ENCODE measurements around the gene ALOX15B. TPM values are rescaled to one million over a fixed set of nuclear protein-coding genes. Genes with fewer than 3 reads are reported as not detected.
A peak's percentile ranks its signal among the peaks of the same experiment; 100 is the strongest.

Gene ALOX15B
- total and polyA plus RNA-seq, 2 of the 13 experiments (the other 11 are each of a cell fraction or from before 2014, with no cell fraction given): not detected

DNA sequence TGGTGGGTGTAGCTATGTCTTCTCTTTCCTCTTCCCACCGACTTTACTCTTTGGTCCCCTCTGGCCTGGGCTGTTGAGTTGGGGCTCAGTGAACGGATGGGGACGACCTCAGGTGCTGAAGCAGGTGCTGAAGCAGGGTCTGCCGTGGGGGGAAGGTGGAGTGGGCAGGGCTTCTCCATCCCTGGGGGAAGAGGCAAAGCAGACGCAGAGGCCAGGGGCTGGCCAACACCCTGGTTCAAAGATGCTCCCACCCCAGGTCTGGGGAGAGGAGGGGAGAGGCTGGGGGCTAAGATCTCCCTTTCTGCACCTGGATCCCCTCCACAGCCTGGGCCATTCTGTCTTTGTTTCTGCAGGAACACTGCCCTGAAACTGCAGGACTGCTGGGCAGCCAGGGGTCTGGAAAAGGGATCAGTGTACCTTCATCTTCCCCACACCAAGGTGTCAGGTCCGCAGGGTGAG lies 25.7 kb downstream of the ALOX15B start (continued):
- TF ChIP-seq ASH2L (IDR thresholded peaks at IDR 0.05; ENCODE audit: insufficient read length, low read depth, low read length): no peak
- TF ChIP-seq ZNF572 (CRISPR knock-in tag; IDR thresholded peaks at IDR 0.05): no peak
- TF ChIP-seq ZNF782 (CRISPR knock-in tag; IDR thresholded peaks at IDR 0.05; ENCODE audit: borderline replicate concordance): no peak
- TF ChIP-seq, protein P1, sequence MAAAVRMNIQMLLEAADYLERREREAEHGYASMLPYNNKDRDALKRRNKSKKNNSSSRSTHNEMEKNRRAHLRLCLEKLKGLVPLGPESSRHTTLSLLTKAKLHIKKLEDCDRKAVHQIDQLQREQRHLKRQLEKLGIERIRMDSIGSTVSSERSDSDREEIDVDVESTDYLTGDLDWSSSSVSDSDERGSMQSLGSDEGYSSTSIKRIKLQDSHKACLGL (CRISPR knock-in tag; IDR thresholded peaks at IDR 0.05): no peak
- TF ChIP-seq, protein P2, sequence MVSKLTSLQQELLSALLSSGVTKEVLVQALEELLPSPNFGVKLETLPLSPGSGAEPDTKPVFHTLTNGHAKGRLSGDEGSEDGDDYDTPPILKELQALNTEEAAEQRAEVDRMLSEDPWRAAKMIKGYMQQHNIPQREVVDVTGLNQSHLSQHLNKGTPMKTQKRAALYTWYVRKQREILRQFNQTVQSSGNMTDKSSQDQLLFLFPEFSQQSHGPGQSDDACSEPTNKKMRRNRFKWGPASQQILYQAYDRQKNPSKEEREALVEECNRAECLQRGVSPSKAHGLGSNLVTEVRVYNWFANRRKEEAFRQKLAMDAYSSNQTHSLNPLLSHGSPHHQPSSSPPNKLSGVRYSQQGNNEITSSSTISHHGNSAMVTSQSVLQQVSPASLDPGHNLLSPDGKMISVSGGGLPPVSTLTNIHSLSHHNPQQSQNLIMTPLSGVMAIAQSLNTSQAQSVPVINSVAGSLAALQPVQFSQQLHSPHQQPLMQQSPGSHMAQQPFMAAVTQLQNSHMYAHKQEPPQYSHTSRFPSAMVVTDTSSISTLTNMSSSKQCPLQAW (CRISPR knock-in tag; IDR thresholded peaks at IDR 0.05): no peak
- TF ChIP-seq LCORL (IDR thresholded peaks at IDR 0.05): no peak
- 0 out of 2 replicates have a peak, but pooled peaks have one; percentile 20 for TF ChIP-seq LCORL (CRISPR knock-in tag; IDR thresholded peaks at IDR 0.05)
- no peak for TF ChIP-seq ZNF557 (CRISPR knock-in tag; IDR thresholded peaks at IDR 0.05)
- TF ChIP-seq NR2F6 (IDR thresholded peaks at IDR 0.05): no peak
- no peak for TF ChIP-seq NR2F6 (CRISPR knock-in tag; IDR thresholded peaks at IDR 0.05)
- TF ChIP-seq MXD4 (CRISPR knock-in tag; IDR thresholded peaks at IDR 0.05): no peak
- no peak for TF ChIP-seq AGO1 (IDR thresholded peaks at IDR 0.05; ENCODE audit: low read depth, low read length, poor library complexity, severe bottlenecking)
- no peak for TF ChIP-seq NFE2L2 (IDR thresholded peaks at IDR 0.05; ENCODE audit: low read length)
- peak; percentile 75 for TF ChIP-seq RBM22 (optimal IDR thresholded peaks at IDR 0.05; ENCODE audit: low read length)
- no peak for TF ChIP-seq FOXA3 (CRISPR knock-in tag; IDR thresholded peaks at IDR 0.05)
- TF ChIP-seq, protein P3, sequence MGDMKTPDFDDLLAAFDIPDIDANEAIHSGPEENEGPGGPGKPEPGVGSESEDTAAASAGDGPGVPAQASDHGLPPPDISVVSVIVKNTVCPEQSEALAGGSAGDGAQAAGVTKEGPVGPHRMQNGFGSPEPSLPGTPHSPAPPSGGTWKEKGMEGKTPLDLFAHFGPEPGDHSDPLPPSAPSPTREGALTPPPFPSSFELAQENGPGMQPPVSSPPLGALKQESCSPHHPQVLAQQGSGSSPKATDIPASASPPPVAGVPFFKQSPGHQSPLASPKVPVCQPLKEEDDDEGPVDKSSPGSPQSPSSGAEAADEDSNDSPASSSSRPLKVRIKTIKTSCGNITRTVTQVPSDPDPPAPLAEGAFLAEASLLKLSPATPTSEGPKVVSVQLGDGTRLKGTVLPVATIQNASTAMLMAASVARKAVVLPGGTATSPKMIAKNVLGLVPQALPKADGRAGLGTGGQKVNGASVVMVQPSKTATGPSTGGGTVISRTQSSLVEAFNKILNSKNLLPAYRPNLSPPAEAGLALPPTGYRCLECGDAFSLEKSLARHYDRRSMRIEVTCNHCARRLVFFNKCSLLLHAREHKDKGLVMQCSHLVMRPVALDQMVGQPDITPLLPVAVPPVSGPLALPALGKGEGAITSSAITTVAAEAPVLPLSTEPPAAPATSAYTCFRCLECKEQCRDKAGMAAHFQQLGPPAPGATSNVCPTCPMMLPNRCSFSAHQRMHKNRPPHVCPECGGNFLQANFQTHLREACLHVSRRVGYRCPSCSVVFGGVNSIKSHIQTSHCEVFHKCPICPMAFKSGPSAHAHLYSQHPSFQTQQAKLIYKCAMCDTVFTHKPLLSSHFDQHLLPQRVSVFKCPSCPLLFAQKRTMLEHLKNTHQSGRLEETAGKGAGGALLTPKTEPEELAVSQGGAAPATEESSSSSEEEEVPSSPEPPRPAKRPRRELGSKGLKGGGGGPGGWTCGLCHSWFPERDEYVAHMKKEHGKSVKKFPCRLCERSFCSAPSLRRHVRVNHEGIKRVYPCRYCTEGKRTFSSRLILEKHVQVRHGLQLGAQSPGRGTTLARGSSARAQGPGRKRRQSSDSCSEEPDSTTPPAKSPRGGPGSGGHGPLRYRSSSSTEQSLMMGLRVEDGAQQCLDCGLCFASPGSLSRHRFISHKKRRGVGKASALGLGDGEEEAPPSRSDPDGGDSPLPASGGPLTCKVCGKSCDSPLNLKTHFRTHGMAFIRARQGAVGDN (CRISPR knock-in tag; IDR thresholded peaks at IDR 0.05): peak; percentile 38; the same call in 1 of the 2 replicates
- TF ChIP-seq ZNF263 (CRISPR knock-in tag; IDR thresholded peaks at IDR 0.05): 0 out of 2 replicates have a peak, but pooled peaks have one; percentile 13
- no peak for TF ChIP-seq RBFOX2 (IDR thresholded peaks at IDR 0.05; ENCODE audit: low read depth, low read length)
- TF ChIP-seq, protein P4, sequence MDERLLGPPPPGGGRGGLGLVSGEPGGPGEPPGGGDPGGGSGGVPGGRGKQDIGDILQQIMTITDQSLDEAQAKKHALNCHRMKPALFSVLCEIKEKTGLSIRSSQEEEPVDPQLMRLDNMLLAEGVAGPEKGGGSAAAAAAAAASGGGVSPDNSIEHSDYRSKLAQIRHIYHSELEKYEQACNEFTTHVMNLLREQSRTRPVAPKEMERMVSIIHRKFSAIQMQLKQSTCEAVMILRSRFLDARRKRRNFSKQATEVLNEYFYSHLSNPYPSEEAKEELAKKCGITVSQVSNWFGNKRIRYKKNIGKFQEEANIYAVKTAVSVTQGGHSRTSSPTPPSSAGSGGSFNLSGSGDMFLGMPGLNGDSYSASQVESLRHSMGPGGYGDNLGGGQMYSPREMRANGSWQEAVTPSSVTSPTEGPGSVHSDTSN (CRISPR knock-in tag; IDR thresholded peaks at IDR 0.05): no peak
- no peak for TF ChIP-seq ZFP82 (CRISPR knock-in tag; IDR thresholded peaks at IDR 0.05; ENCODE audit: borderline replicate concordance)
